HG02763 (cell line): Measurements from ENCODE around the gene TPCN2.

ENCODE experiments used
- ATAC-seq: cut with Tn5 transposase; IDR thresholded peaks from one replicate; pipeline ENCODE4 v1.9.1; 2021; ENCODE audit warnings: mild to moderate bottlenecking, moderate library complexity; ENCODE audit not compliant: unreplicated experiment

The TPCN2 gene

GRCh38 chr11:69091638-69092165 lies 43.0 kb downstream of the TPCN2 start:
- no peak for ATAC-seq

- no peak for ATAC-seq
Measured at GRCh38 chr11:69092263-69092662, 43.5 kb downstream of the TPCN2 start.

- ATAC-seq = no peak
Measured at GRCh38 chr11:69093106-69093505, 44.4 kb downstream of the TPCN2 start.

GRCh38 chr11:69094111-69094914 lies 45.6 kb downstream of the TPCN2 start:
- no peak for ATAC-seq

DNA sequence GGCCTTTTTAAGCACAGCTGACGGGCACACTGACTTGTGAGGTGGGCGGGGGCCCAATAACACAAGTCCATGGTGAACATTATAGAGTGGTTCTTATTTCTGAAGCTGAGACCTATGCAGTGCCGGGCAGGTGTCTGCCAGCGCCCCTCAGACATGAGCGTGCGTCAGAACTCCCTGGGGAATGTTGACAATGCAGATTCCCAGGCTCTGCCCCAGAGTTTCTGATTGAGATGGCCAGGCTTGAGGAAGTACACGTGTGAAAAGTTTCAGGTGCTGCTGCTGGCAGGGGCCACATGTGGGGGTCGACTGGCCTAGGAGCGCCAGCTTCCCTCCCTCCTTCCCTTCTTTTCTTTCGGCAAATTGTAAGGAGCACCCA lies 46.2 kb downstream of the TPCN2 start:
- ATAC-seq = no peak

GRCh38 chr11:69095300-69095699 lies 46.6 kb downstream of the TPCN2 start:
- no peak for ATAC-seq

GRCh38 chr11:69096473-69096872 lies 47.7 kb downstream of the TPCN2 start:
- no peak for ATAC-seq

GRCh38 chr11:69097263-69097662 lies 48.5 kb downstream of the TPCN2 start:
- ATAC-seq = no peak

DNA sequence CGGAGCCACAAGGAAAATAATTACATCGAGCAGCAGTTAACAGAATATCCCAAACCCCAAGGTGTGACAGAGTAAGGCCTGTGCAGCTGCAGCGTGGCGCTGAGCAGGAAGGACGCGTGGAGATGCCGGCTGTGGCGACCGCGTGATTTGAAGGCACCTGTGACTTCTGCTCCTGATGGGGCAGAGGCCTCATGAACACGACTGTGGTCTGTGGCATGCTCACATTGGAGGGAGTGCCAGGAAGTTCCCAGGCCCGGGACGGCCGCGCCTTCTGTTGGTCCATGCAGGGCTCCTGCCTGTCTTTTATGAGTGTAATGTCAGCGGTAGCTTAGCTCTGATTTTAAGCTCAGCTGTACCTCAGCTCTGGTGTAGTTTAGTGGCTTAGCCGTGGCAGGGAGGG lies 50.4 kb downstream of the TPCN2 start:
- no peak for ATAC-seq

GRCh38 chr11:69100454-69101114 lies 51.9 kb downstream of the TPCN2 start:
- ATAC-seq = no peak

GRCh38 chr11:69101115-69101791 lies 52.5 kb downstream of the TPCN2 start:
- ATAC-seq = no peak

- ATAC-seq = no peak
Measured at GRCh38 chr11:69101792-69102695, 53.3 kb downstream of the TPCN2 start.

- ATAC-seq = no peak
Measured at GRCh38 chr11:69102732-69103615, 54.2 kb downstream of the TPCN2 start.

DNA sequence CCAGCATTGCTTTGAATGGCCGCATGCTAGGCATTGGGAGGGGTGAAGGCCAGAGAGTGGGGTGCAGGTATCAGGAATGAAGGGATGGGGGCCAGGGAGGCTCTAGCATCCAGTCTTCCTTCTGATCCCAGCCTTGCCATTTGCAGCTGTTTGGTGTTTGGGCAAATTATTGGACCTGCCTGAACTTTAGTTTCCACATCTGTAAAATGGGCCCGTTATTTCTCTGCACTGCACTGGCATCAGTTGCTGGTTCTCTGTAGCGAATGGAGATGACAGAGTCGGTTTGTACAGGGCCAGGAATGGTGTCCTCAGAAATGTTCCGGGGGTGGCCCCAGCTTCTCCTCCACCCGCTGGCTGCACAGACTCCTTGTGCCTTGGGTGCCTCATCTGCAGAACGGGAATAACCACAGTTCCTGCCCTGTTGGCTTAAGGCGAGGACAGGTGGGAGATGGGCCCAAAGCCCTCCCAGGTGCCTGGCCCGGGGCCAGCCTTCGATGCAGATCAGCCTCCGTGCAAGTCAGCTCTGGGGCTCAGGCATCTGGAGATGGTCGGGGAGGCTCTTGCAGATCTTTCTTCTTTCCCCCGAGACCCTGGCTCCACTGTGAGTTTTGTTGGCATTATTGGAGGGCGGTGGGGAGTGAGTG lies 55.6 kb downstream of the TPCN2 start:
- ATAC-seq = no peak

- no peak for ATAC-seq
Measured at GRCh38 chr11:69104856-69105395, 56.2 kb downstream of the TPCN2 start.

- no peak for ATAC-seq
Measured at GRCh38 chr11:69105461-69106030, 56.8 kb downstream of the TPCN2 start.

GRCh38 chr11:69106031-69106811 lies 57.5 kb downstream of the TPCN2 start:
- ATAC-seq = no peak

DNA sequence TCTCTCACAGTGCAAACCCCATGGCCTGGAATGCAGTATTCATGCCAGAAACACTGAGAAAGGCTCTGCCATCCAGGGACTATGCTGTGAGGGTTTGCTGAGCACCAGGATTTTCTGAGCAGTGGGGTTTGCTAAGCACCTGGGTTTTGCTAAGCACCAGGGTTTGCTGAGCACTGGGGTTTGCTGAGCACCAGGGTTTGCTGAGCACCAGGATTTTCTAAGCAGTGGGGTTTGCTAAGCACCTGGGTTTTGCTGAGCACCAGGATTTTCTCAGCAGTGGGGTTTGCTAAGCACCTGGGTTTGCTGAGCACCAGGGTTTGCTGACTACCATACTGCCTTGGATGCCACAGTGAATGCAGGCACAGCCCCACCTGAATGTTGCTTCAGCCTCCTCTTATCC lies 58.7 kb downstream of the TPCN2 start:
- ATAC-seq = no peak
